ENCODE data around the gene ERG.

Gene ERG

DNA sequence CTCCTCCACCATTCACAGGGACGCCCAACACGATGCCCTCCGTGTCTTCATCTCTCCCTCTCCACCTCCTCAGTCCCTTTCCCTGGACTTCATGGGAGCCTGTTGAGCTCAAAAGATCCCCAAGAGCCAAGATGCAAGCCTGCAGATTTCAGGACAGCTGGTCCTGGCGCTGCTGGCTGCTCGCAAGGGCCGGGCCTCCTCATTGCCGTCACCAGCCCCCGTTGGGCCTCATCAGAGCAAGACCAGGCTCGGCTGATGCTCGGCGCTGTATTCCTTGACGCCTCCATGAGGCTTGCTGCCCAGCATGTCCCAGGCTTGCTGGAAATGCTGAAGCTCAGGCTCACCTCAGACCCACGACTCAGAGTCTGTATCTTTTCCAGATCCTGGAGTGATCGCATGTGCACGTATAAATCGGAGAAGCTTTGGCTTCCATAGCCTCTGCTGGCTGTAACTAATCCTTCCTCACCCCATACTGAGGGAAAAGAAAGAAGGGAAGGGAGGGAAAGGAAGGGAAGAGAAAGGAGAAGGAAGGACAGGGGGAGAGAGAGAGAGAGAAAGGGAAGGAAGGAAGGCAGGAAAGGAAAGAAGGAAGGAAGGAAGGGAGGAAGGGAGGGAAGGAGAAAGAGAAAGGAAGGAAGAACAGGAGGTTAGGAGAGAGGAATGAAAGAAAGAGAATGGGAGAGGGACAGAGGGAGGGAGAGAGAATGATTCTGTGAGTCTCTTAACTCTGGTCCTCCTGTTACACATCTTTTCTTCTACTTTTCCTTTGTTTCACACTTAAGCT lies 146.9 kb downstream of the ERG start:
- Histone ChIP-seq H3K36me3 (ENCODE audit: insufficient read depth, low read length) (no peaks in the 10 kb centered on the region), H2AFZ (ENCODE audit: low read length) (no peak overlapping the region), H3K4me3 (ENCODE audit: low read length, poor library complexity, severe bottlenecking) (no peak overlapping the region), H3K4me1 (ENCODE audit: insufficient read depth, low read length, poor library complexity, severe bottlenecking) (peaks cover 5% of the 10 kb centered on the region), H3K4me2 (ENCODE audit: low read depth, low read length, poor library complexity, severe bottlenecking) (no peak overlapping the region), H3F3A (ENCODE audit: low read depth) (no peaks in the 10 kb centered on the region), H3K79me2 (ENCODE audit: insufficient read depth, low read length) (no peaks in the 10 kb centered on the region), H3K27me3 (ENCODE audit: insufficient read depth, low read length, poor library complexity, severe bottlenecking) (no peaks in the 10 kb centered on the region), H3K9me2 (replicated peaks; ENCODE audit: low read depth, low read length) (no peaks in the 10 kb centered on the region), H3K9ac (ENCODE audit: low read depth, low read length, poor library complexity, severe bottlenecking) (no peak overlapping the region), H3K9me3 (ENCODE audit: insufficient read depth, low read depth, low read length) (no peaks in the 10 kb centered on the region), H4K20me1 (ENCODE audit: insufficient read depth, low read length, poor library complexity, severe bottlenecking) (no peaks in the 10 kb centered on the region)
- no peak for TF ChIP-seq EZH2phosphoT487 (IDR thresholded peaks at IDR 0.05; ENCODE audit: borderline replicate concordance)

GRCh38 chr21:38350684-38351083 lies 147.6 kb downstream of the ERG start:
- Histone ChIP-seq H3K4me3 (ENCODE audit: low read length, poor library complexity, severe bottlenecking) (no peak overlapping the region), H3K36me3 (ENCODE audit: insufficient read depth, low read length) (no peaks in the 10 kb centered on the region), H3K27me3 (ENCODE audit: insufficient read depth, low read length, poor library complexity, severe bottlenecking) (no peaks in the 10 kb centered on the region), H3K4me2 (ENCODE audit: low read depth, low read length, poor library complexity, severe bottlenecking) (no peak overlapping the region), H4K20me1 (ENCODE audit: insufficient read depth, low read length, poor library complexity, severe bottlenecking) (no peaks in the 10 kb centered on the region), H3F3A (ENCODE audit: low read depth) (no peaks in the 10 kb centered on the region), H3K9me2 (replicated peaks; ENCODE audit: low read depth, low read length) (no peaks in the 10 kb centered on the region), H3K4me1 (ENCODE audit: insufficient read depth, low read length, poor library complexity, severe bottlenecking) (no peaks in the 10 kb centered on the region), H3K9ac (ENCODE audit: low read depth, low read length, poor library complexity, severe bottlenecking) (no peak overlapping the region), H3K79me2 (ENCODE audit: insufficient read depth, low read length) (no peaks in the 10 kb centered on the region), H2AFZ (ENCODE audit: low read length) (no peak overlapping the region), H3K9me3 (ENCODE audit: insufficient read depth, low read depth, low read length) (no peaks in the 10 kb centered on the region)
- TF ChIP-seq EZH2phosphoT487 (IDR thresholded peaks at IDR 0.05; ENCODE audit: borderline replicate concordance) = no peak
- no peak for TF ChIP-seq CTCF (conservative IDR thresholded peaks at IDR 0.05; ENCODE audit: low read length)

DNA sequence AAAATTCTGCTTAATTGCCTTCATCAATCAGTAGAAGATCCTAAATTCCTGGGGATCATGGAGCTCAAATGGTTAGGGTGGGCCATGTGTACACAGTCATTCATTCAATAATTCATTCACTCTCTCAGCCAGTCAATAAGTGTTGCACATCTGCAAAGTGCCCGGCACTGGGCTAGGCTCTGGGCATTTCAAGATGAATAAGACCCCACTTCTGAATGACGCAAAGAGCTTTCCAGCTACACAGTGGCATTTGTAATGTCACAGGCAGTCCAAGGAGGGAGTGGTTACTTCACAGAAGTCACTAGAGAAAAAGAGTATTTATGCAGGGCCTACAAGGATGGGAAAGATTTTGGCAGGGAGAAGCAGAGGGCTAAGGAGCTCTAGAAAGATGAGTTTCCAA lies 148.3 kb downstream of the ERG start:
- no peaks in the 10 kb centered on the region for H3K27me3 ChIP-seq (ENCODE audit: insufficient read depth, low read length, poor library complexity, severe bottlenecking)
- H4K20me1 ChIP-seq (ENCODE audit: insufficient read depth, low read length, poor library complexity, severe bottlenecking) = no peaks in the 10 kb centered on the region
- TF ChIP-seq EZH2phosphoT487 (IDR thresholded peaks at IDR 0.05; ENCODE audit: borderline replicate concordance) = no peak
- TF ChIP-seq CTCF (conservative IDR thresholded peaks at IDR 0.05; ENCODE audit: low read length) = no peak
- H2AFZ ChIP-seq (ENCODE audit: low read length) = no peak overlapping the region
- no peak overlapping the region for H3K9ac ChIP-seq (ENCODE audit: low read depth, low read length, poor library complexity, severe bottlenecking)
- no peaks in the 10 kb centered on the region for H3K9me3 ChIP-seq (ENCODE audit: insufficient read depth, low read depth, low read length)
- H3F3A ChIP-seq (ENCODE audit: low read depth) = no peaks in the 10 kb centered on the region
- H3K36me3 ChIP-seq (ENCODE audit: insufficient read depth, low read length) = no peaks in the 10 kb centered on the region
- H3K79me2 ChIP-seq (ENCODE audit: insufficient read depth, low read length) = no peaks in the 10 kb centered on the region
- no peaks in the 10 kb centered on the region for H3K9me2 ChIP-seq (replicated peaks; ENCODE audit: low read depth, low read length)
- no peak overlapping the region for H3K4me3 ChIP-seq (ENCODE audit: low read length, poor library complexity, severe bottlenecking)
- H3K4me2 ChIP-seq (ENCODE audit: low read depth, low read length, poor library complexity, severe bottlenecking) = no peak overlapping the region
- H3K4me1 ChIP-seq (ENCODE audit: insufficient read depth, low read length, poor library complexity, severe bottlenecking) = no peaks in the 10 kb centered on the region
